Liver (tissue), 9 donors: ENCODE data around the gene FIG4. TPM values are rescaled to one million over a fixed set of nuclear protein-coding genes. Genes with fewer than 3 reads are reported as not detected.
"Not testable (repeated sequence)": the region's sequence is repeated elsewhere in the genome, so short reads cannot be mapped to it uniquely, and the experiment has no call there.

Experiments used
- DNase-seq: peaks from one replicate; pipeline ENCODE4 v3.0.0-alpha.2; 2017; ENCODE audit warnings: low spot score
- H3K27ac ChIP-seq, 2 donors: one replicate each; pipeline ENCODE4 v1.7.0; 2013; ENCODE audit warnings: inconsistent platforms in 2 of 2, low read length in 2 of 2, control low read depth in 1 of 2, low read depth in 1 of 2, mild to moderate bottlenecking in 1 of 2
- H3K27me3 ChIP-seq, 4 donors: one replicate each; pipeline versions ENCODE4 v1.6.1 to v1.7.0; 2013; ENCODE audit warnings: low read length in 3 of 4, inconsistent platforms in 1 of 4, mild to moderate bottlenecking in 1 of 4, moderate library complexity in 1 of 4; ENCODE audit not compliant: control insufficient read depth in 4 of 4, insufficient read depth in 4 of 4
- H3K36me3 ChIP-seq, 4 donors: one replicate each; pipeline versions ENCODE4 v1.6.1 to v1.7.0; 2013; ENCODE audit warnings: low read length in 3 of 4, mild to moderate bottlenecking in 3 of 4, low read depth in 1 of 4, moderate library complexity in 1 of 4; ENCODE audit not compliant: control insufficient read depth in 4 of 4, insufficient read depth in 3 of 4
- H3K4me1 ChIP-seq, 4 donors: one replicate each; pipeline versions ENCODE4 v1.6.1 to v1.7.0; 2013; ENCODE audit warnings: low read length in 3 of 4, mild to moderate bottlenecking in 3 of 4, moderate library complexity in 1 of 4; ENCODE audit not compliant: control insufficient read depth in 4 of 4, insufficient read depth in 4 of 4
- H3K4me3 ChIP-seq, 3 donors: one replicate each; pipeline versions ENCODE4 v1.6.1 to v1.7.0; 2013; ENCODE audit warnings: low read length in 3 of 3, control low read depth in 1 of 3, low read depth in 1 of 3, mild to moderate bottlenecking in 1 of 3
- H3K9ac ChIP-seq, 2 donors: one replicate each; pipeline ENCODE4 v1.7.0; 2013; ENCODE audit warnings: low read length in 2 of 2, mild to moderate bottlenecking in 2 of 2, moderate library complexity in 2 of 2, control low read depth in 1 of 2, low read depth in 1 of 2
- H3K9me3 ChIP-seq, 4 donors: one replicate each; pipeline versions ENCODE4 v1.6.1 to v1.7.0; 2013; ENCODE audit warnings: low read length in 3 of 4; ENCODE audit not compliant: control insufficient read depth in 4 of 4
- ATF3 ChIP-seq: IDR thresholded peaks from 2 replicates; pipeline ENCODE4 v1.6.1; 2016; ENCODE audit warnings: antibody characterized with exemption
- CTCF ChIP-seq: fragments of 150-350 bp; IDR thresholded peaks from 2 replicates; pipeline ENCODE4 v1.5.1; 2017; ENCODE audit warnings: improper control_type of control experiment, low read depth, low read length; ENCODE audit not compliant: missing input control
- EGR1 ChIP-seq, 2 donors: IDR thresholded peaks; 2 replicates each; pipeline ENCODE4 v1.6.1; 2016 to 2018; ENCODE audit warnings: antibody characterized with exemption in 2 of 2, low read depth in 2 of 2
- FOXA1 ChIP-seq: IDR thresholded peaks from 2 replicates; pipeline ENCODE4 v1.6.1; 2016; ENCODE audit warnings: antibody characterized with exemption
- HNF4A ChIP-seq, 2 donors: conservative IDR thresholded peaks; 2 replicates each; pipeline ENCODE4 v1.6.1; 2016; ENCODE audit warnings: antibody characterized with exemption in 2 of 2, mild to moderate bottlenecking in 2 of 2
- HNF4G ChIP-seq: IDR thresholded peaks from 2 replicates; pipeline ENCODE4 v1.6.1; 2016; ENCODE audit warnings: antibody characterized with exemption
- MAX ChIP-seq: IDR thresholded peaks from 2 replicates; pipeline ENCODE4 v1.6.1; 2016; ENCODE audit warnings: antibody characterized with exemption
- NR2F2 ChIP-seq: IDR thresholded peaks from 2 replicates; pipeline ENCODE4 v1.6.1; 2016; ENCODE audit warnings: antibody characterized with exemption
- RAD21 ChIP-seq, 2 donors: IDR thresholded peaks; 2 replicates each; pipeline ENCODE4 v1.6.1; 2016; ENCODE audit warnings: antibody characterized with exemption in 2 of 2, mild to moderate bottlenecking in 2 of 2
- REST ChIP-seq: IDR thresholded peaks from 2 replicates; pipeline ENCODE4 v1.6.1; 2016; ENCODE audit warnings: antibody characterized with exemption, mild to moderate bottlenecking
- SP1 ChIP-seq: IDR thresholded peaks from 2 replicates; pipeline ENCODE4 v1.6.1; 2018; ENCODE audit warnings: antibody characterized with exemption, mild to moderate bottlenecking
- TAF1 ChIP-seq: conservative IDR thresholded peaks from 2 replicates; pipeline ENCODE4 v1.6.1; 2016; ENCODE audit warnings: antibody characterized with exemption, mild to moderate bottlenecking
- YY1 ChIP-seq: IDR thresholded peaks from 2 replicates; pipeline ENCODE4 v1.6.1; 2016; ENCODE audit warnings: antibody characterized with exemption, mild to moderate bottlenecking
- ZBTB33 ChIP-seq: IDR thresholded peaks from 2 replicates; pipeline ENCODE4 v1.6.1; 2016; ENCODE audit warnings: antibody characterized with exemption
- WGBS: extraction: QIAGEN DNeasy Blood & Tissue Kit; methylation state at CpG from one replicate; pipeline ENCODE4 v1.1.7; 2013; 5-methylcytosine and 5-hydroxymethylcytosine counted together
- polyA plus RNA-seq, 2 donors: library from polyadenylated mRNA; stranded (reverse) in 1 of 2; unstranded in 1 of 2; fragments of 200-250 nt in 1 of 2; fragments of >200 nt in 1 of 2; fragmentation: Nextera tagmentation in 1 of 2; extraction: Ambion mirVana in 1 of 2; gene quantifications; one replicate each; pipeline versions ENCODE4 v1.2.1 to v1.2.3, GENCODE V29; 2013 to 2015
- total RNA-seq, 2 donors: library from RNA; depleted of rRNA; stranded (reverse); fragments of >200 nt; gene quantifications; one replicate each; pipeline ENCODE4 v1.2.3, GENCODE V29; 2014
- donor health status: healthy.
- donor health status: healthy.
- donor health status: healthy.
- donor health status: healthy.
- donor health status: healthy.

FIG4 gene
- total and polyA plus RNA-seq, 4 donors, result 3.4 to 8.7 (median 4.6) TPM

- Histone ChIP-seq H3K27me3 (no peaks in the 10 kb centered on the region), H3K9me3 (no peaks in the 10 kb centered on the region), H3K4me1 (no peaks in the 10 kb centered on the region), H3K27ac (no peak overlapping the region), H3K36me3 (peaks cover 0 to 2% (median 0%) of the 10 kb centered on the region in 4 donors), H3K9ac (no peak overlapping the region), H3K4me3 (no peak overlapping the region)
- TF ChIP-seq REST (no peak), ZBTB33 (no peak), SP1 (no peak), MAX (no peak), EGR1 (IDR thresholded peaks at IDR 0.05; ENCODE audit: low read depth in 2 of 2) (no peak), NR2F2 (no peak), ATF3 (no peak)
- 93% methylated on average over 3 of the region's 3 CpGs for WGBS
- DNase-seq, result no peak
Measured at GRCh38 chr6:109722011-109722410, 30.9 kb downstream of the FIG4 start.

- no peaks in the 10 kb centered on the region for H3K9me3 ChIP-seq
- no peak overlapping the region for H3K9ac ChIP-seq
- no peak for DNase-seq
- TF ChIP-seq SP1 (no peak), CTCF (no peak), MAX (no peak), YY1 (no peak), FOXA1 (no peak), TAF1 (no peak), HNF4G (no peak), RAD21 (IDR thresholded peaks at IDR 0.05) (no peak), NR2F2 (no peak), HNF4A (conservative IDR thresholded peaks at IDR 0.05) (no peak)
- WGBS, result 92% methylated on average over 3 of the region's 3 CpGs
- no peak overlapping the region for H3K4me3 ChIP-seq
- no peak overlapping the region for H3K27ac ChIP-seq
- H3K4me1 ChIP-seq, result no peaks in the 10 kb centered on the region
- peaks cover 0 to 2% (median 0%) of the 10 kb centered on the region in 4 donors for H3K36me3 ChIP-seq
- no peaks in the 10 kb centered on the region for H3K27me3 ChIP-seq
Measured at GRCh38 chr6:109722564-109723254, 31.6 kb downstream of the FIG4 start.

GRCh38 chr6:109725250-109725649, 34.2 kb downstream of the FIG4 start:
- not testable (repeated sequence) for H3K9me3 ChIP-seq, DNase-seq, H3K4me1 ChIP-seq, H3K27me3 ChIP-seq, H3K27ac ChIP-seq, H3K4me3 ChIP-seq, H3K9ac ChIP-seq, H3K36me3 ChIP-seq
- WGBS, result 95% methylated on average over 3 of the region's 3 CpGs
